ENCODE results near the gene ZC3H7A.

The ZC3H7A gene

DNA sequence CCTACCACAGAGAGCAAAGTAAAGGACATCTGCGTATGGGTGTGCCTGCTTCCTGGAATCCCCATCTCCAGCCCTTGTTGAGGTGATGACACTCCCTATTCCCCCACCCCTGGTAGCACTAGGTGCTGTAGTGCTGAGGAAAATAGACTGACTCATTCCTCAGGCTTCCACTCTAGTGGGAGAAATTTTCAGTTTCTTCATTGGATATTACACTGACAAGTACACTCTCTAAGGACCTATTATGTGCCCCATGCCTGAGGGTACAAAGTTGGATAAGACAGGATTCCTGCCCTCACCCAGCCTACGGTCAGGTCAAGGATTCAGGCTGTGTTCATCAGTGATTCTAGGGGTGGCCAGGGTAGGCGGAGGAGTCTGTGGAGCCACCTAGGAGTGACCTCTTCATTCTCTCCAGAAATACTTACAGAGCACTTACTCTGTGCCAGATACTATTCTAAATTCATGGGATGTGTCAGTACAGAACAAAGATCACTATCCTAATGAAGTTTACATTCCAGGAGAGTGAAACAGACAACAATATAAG lies 4.5 kb upstream of the ZC3H7A start:
- no peak for DNase-seq

GRCh38 chr16:11800382-11800718 lies 3.3 kb upstream of the ZC3H7A start:
- H3K4me3 ChIP-seq (ENCODE audit: low read depth, low read length): no peak overlapping the region
- DNase-seq: no peak
- peaks cover under 1% of the 10 kb centered on the region for H3K36me3 ChIP-seq
- H3K4me1 ChIP-seq: no peaks in the 10 kb centered on the region
- H3K27me3 ChIP-seq: no peaks in the 10 kb centered on the region
- no peaks in the 10 kb centered on the region for H3K9me3 ChIP-seq
- TF ChIP-seq, protein P1, sequence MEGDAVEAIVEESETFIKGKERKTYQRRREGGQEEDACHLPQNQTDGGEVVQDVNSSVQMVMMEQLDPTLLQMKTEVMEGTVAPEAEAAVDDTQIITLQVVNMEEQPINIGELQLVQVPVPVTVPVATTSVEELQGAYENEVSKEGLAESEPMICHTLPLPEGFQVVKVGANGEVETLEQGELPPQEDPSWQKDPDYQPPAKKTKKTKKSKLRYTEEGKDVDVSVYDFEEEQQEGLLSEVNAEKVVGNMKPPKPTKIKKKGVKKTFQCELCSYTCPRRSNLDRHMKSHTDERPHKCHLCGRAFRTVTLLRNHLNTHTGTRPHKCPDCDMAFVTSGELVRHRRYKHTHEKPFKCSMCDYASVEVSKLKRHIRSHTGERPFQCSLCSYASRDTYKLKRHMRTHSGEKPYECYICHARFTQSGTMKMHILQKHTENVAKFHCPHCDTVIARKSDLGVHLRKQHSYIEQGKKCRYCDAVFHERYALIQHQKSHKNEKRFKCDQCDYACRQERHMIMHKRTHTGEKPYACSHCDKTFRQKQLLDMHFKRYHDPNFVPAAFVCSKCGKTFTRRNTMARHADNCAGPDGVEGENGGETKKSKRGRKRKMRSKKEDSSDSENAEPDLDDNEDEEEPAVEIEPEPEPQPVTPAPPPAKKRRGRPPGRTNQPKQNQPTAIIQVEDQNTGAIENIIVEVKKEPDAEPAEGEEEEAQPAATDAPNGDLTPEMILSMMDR (IDR thresholded peaks at IDR 0.05; ENCODE audit: low read depth, low read length): no peak

More for the DNA sequence above, 4.5 kb upstream of the ZC3H7A start:
- H3K27me3 ChIP-seq: no peaks in the 10 kb centered on the region
- H3K4me1 ChIP-seq: no peaks in the 10 kb centered on the region
- no peak overlapping the region for H3K4me3 ChIP-seq (ENCODE audit: low read depth, low read length)
- no peaks in the 10 kb centered on the region for H3K9me3 ChIP-seq
- H3K36me3 ChIP-seq: no peaks in the 10 kb centered on the region
- TF ChIP-seq, protein P1 (IDR thresholded peaks at IDR 0.05; ENCODE audit: low read depth, low read length): no peak

DNA sequence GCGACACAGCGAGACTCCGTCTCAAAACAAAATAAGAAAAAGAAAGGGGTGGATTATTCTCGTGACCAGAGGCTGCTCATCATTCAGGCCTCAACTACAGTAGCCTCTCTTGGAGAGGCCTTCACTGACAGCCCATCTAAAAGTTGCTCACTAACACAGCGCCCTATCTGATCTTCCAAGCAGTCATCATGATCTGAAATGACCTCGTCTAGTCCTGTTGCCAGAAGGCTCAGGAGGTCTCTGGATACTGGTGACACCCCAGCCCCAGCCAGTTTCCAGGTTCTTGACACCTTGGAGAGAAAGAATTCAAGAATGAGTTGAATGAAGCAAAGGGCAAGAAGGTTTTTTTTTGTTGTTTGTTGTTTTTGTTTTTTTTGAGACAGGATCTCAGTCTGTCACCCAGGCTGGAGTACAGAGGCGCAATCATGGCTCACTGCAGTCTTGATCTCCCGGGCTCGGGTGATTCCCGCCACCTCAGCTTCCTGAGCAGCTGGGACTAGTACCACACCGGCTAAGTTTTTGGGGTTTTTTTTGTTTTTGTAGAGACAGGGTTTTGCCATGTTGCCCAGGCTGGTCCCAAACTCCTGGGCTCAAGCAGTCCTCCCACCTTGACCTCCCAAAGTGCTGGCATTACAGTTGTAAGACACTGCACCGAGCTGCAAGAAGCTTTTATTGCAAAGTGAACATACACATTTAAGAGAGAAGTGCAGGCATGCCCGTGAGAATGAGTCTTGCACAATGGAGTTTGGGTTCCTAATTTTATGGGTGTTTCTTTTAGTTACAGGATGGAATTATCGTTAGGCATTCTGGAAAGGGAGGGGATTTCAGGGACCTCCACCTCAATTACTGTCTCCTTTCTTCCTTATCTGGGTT lies 2.7 kb upstream of the ZC3H7A start:
- no peaks in the 10 kb centered on the region for H3K4me1 ChIP-seq
- peaks cover 6% of the 10 kb centered on the region for H3K36me3 ChIP-seq
- TF ChIP-seq, protein P1 (IDR thresholded peaks at IDR 0.05; ENCODE audit: low read depth, low read length): no peak
- no peaks in the 10 kb centered on the region for H3K27me3 ChIP-seq
- no peaks in the 10 kb centered on the region for H3K9me3 ChIP-seq
- no peak overlapping the region for H3K4me3 ChIP-seq (ENCODE audit: low read depth, low read length)
- DNase-seq: no peak

- H3K4me1 ChIP-seq: 0 out of 2 replicates have a peak, but pooled peaks cover under 1% of the 10 kb centered on the region
- no peaks in the 10 kb centered on the region for H3K27me3 ChIP-seq
- H3K36me3 ChIP-seq: peaks cover 8% of the 10 kb centered on the region
- H3K9me3 ChIP-seq: no peaks in the 10 kb centered on the region
- no peak for DNase-seq
- no peak overlapping the region; the same call in 1 of the 2 replicates for H3K4me3 ChIP-seq (ENCODE audit: low read depth, low read length)
- TF ChIP-seq, protein P1 (IDR thresholded peaks at IDR 0.05; ENCODE audit: low read depth, low read length): no peak
Observed at GRCh38 chr16:11799017-11799381, 1.9 kb upstream of the ZC3H7A start.

GRCh38 chr16:11797957-11798299 lies 870 bp upstream of the ZC3H7A start:
- Histone ChIP-seq H3K4me3 (ENCODE audit: low read depth, low read length) (peak overlapping the region; percentile 73), H3K4me1 (peaks cover 7% of the 10 kb centered on the region)
- DNase-seq: peak; percentile 35

More at GRCh38 chr16:11797957-11798299, 870 bp upstream of the ZC3H7A start:
- peaks cover 15% of the 10 kb centered on the region for H3K36me3 ChIP-seq
- H3K27me3 ChIP-seq: no peaks in the 10 kb centered on the region
- TF ChIP-seq, protein P1 (IDR thresholded peaks at IDR 0.05; ENCODE audit: low read depth, low read length): no peak
- H3K9me3 ChIP-seq: no peaks in the 10 kb centered on the region

All from BE2C (cell line).